HG03097 (cell line): ENCODE data around the gene OR5T3.
"Not testable (repeated sequence)": the region's sequence is repeated elsewhere in the genome, so short reads cannot be mapped to it uniquely, and the experiment has no call there.

Experiments
- ATAC-seq: cut with Tn5 transposase; IDR thresholded peaks from one replicate; pipeline ENCODE4 v1.9.1; 2021; ENCODE audit not compliant: unreplicated experiment, low FRiP score

Gene OR5T3

GRCh38 chr11:56251954-56252353, at the start of gene OR5T3:
TSS of gene OR5T3 (plus strand) at chr11:56252254. CDS start at chr11:56252254, 0 bp downstream.
- no peak for ATAC-seq

- no peak for ATAC-seq
Measured at GRCh38 chr11:56207790-56208189, 44.3 kb upstream of the OR5T3 start.

GRCh38 chr11:56214537-56214936, 37.5 kb upstream of the OR5T3 start:
- ATAC-seq: no peak

GRCh38 chr11:56219735-56220134, 32.3 kb upstream of the OR5T3 start:
- ATAC-seq: not testable (repeated sequence)

GRCh38 chr11:56234155-56234554, 17.9 kb upstream of the OR5T3 start, which contains the start of gene OR5T2:
TSS of gene OR5T2 (minus strand) at chr11:56234255. CDS start at chr11:56233062, 1,193 bp downstream.
- no peak for ATAC-seq

GRCh38 chr11:56271092-56271491, 19.0 kb downstream of the OR5T3 start:
- ATAC-seq: no peak

GRCh38 chr11:56273854-56274253, 21.8 kb downstream of the OR5T3 start, which contains the start of gene OR5T1:
TSS of gene OR5T1 (plus strand) at chr11:56274154. CDS start at chr11:56275639, 1,485 bp downstream.
- no peak for ATAC-seq

- ATAC-seq: no peak
Measured at GRCh38 chr11:56292154-56292553, 40.1 kb downstream of the OR5T3 start, which contains the start of gene OR8H1. TSS of gene OR8H1 (minus strand) at chr11:56292254. CDS start at chr11:56291062, 1,192 bp downstream.

- ATAC-seq: no peak
Measured at GRCh38 chr11:56296898-56297297, 44.8 kb downstream of the OR5T3 start.
